Measurements from ENCODE around the gene STOM.
"Not testable (repeated sequence)": the region's sequence is repeated elsewhere in the genome, so short reads cannot be mapped to it uniquely, and the experiment has no call there.

The STOM gene, protein sequence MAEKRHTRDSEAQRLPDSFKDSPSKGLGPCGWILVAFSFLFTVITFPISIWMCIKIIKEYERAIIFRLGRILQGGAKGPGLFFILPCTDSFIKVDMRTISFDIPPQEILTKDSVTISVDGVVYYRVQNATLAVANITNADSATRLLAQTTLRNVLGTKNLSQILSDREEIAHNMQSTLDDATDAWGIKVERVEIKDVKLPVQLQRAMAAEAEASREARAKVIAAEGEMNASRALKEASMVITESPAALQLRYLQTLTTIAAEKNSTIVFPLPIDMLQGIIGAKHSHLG

DNA sequence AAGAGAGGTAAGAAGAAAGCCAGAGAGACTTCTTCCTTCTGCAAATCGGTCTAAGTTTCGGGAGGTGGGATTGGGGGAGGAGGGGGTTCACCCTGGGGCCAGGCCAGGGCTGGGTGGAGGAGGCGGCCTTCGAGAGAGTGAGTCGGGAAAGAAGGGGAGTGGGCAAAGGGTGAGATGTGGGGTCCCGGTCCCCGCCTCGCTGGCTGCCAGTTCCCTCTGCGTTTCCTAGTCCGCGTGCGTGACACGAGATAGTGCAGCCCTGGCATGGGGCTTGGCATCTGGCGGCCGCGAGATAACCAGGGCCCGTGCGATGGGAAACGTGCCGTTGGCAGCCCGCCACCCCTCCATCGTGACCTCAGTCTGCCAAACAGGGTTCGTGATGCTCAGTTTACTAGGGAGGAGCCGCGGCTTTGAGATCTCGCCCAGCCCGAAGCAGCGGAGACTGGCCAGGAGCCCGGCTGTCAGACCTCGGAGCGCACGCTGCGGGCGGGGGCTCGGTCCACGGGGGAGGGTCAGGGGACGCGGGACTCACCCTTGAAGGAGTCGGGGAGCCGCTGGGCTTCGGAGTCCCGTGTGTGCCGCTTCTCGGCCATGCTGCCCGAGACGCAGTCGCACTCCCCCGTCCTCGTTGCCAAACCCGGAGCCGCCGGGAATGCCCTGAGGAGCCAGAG is at the start of gene STOM:
Gene STOM (minus strand): TSS at position 656 of the 671 bp plus-strand sequence. CDS start 63 bp downstream, at position 593.
- DNase-seq, result no peak

DNA sequence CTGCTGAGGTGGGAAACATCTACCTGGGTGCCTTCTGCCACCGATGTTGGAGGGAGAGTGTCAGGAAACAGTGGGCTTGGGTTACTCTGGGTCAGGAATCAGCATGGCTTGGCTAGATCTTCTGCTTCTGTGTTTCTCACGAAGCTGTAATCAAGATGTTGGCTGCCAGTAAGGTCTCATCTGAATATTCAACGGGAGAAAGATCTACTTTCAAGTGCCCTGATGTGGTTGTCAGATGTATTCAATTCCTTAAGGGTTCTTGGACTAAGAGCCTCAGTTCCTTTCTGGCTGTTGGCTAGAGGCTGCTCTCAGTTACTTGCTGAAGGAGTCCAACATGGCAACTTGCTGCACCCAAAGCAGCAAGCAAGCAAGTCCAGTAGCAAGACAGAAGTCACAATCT is 41.9 kb upstream of the STOM start:
- no peak for DNase-seq

DNA sequence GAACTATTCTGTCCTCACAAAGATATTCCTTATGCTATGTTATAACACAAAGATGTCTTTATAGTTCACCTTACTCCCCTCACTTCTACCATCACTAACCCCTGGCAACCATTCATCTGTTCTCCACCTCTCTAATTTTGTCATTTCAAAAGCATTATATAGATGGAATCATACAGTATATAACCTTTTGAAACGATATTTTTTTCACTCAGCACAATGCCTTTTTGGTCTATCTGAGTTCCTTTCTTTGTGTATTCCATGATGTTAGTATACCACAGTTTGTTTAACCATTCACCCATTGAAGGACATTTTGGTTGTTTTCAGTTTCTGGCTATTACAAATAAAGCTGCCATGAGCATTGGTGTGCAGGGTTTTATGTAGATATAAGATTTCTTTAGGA is 35.8 kb upstream of the STOM start:
- no peak for DNase-seq

DNA sequence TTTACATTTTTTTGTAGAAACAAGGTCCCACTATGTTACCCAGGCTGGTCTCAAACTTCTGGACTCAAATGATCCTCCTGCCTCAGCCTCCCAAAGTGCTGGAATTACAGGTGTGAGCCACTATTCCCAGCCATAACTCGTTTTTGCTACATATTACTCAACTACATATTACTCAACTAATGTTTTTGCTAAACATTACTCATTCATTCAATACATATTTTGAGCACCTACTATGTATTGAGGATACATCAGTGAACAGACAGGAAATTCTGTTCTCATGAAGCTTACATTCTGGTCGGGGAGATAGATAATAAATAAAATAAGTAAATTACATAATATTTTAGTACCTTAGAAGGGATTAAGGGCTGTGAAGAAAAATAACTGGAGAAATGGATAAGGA is 34.9 kb upstream of the STOM start:
- DNase-seq, result no peak

DNA sequence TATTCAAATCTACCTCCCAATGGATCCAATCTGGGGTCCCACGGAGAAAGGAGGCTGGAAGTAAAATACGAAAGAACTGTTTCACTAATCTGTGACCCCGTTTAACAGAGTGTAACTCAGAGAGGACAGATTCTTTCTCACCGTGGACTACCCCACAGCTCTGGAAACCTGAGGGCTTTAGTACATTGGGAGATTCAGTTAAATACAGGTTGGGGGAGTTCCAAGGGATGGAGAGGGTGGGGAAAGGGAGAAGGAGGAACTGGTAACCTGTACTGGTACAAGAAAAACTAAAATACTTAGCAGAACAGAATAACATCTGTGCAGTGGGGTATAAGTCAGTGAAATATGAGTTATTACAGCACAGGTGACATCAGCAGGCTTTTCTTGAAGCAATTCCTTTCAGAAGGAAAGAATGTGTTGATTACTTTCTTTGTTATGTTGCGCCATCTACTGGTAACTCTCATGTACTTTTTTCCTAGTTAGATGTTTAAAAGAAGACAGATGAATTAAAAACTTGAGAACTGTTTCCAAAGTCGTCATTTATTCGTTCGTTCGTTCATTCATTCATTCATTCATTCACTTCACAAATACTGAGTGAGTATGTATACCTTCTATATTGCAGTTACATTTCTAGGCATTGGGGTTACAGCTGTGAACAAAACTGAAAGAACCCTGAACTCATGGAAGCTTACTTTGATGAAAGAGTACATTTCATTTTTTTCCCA is 30.0 kb upstream of the STOM start:
- no peak for DNase-seq

DNA sequence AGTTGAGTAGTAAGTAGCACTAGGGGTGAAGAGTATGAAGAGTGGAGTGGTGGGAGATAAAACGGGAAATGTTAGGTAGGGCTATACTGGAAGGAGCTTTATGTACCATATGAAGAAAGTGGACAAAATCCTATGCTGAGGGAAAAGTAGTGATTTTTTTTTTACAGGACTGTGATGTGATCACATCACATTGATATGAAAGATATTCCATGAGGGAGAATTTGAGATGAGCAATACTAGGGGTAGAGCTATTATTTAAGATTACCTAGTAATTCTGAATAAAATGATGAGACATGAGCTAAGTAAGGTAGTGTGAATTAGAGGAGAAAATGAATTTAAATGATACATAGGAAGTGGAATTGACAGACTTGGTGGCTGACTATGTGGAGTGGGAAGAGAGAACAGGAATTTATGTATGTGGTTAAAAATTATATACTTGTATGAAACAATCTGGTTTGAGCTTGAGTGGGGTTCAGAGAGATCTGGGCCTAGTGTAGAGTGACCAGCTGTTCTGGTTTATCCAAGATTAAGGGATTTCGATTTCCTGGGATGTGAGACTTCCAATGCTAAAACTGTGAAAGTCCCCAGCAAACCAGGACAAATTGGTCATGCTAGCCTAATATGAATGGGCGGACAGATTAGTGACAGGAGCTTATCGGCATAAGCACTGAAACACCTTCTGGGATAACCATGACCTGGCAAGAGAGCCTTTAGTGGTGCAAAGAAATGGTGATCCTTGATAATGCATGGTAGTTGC is 29.3 kb upstream of the STOM start:
- no peak for DNase-seq

DNA sequence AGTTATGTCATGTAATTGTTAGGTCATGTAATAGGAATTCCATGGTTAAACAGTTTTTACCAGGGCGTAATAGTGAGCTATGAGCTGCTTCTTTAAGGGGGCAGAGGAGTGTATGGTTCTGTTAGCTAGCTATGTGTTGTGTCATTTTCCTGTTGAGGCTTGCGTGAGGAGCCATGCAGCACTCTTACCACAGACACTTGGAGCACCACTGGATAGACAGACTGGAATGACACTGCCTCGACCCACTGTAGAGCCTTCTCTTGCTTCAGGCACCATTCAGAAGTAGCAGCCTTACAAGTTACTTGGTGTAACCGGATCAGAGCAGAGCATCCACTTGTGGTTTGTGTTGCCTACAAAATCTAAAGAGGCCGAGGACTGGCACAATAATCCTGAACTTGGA is 28.3 kb upstream of the STOM start:
- no peak for DNase-seq

DNA sequence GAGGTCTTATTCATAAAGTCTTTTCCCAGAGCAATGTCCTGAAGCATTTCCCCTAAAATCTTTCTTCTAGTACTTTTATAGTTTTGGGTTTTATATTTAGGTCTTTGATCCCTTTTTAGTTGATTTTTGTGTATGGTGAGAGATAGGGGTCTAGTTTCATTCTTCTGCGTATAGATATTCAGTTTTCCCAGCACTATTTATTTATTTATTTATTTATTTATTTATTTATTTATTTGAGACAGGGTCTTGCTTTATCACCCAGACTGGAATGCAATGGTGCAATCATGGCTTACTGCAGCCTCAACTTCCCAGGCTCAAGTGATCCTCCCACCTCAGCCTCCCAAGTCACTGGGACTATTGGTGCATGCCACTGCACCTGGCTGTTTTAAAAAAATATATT is 27.2 kb upstream of the STOM start:
- DNase-seq, result not testable (repeated sequence)

DNA sequence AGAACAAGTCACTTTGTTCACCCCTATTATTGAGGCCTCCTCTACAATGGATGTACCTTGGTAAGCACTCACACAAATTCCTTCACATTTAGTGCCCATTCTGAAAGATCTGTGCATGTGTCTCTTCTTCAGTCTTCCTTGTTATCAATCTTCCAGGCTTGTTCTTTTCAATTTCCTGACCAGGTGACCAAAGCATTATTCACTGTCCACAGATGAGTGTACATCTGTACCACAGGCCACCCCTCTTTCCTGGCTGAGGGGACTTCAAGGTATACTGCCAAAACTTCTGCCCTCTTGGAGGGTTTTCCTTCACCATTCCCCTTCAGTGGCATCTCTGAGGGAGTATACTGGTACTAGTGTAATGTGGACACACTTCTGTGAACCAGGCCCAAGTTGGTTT is 25.5 kb upstream of the STOM start:
- DNase-seq, result no peak

DNA sequence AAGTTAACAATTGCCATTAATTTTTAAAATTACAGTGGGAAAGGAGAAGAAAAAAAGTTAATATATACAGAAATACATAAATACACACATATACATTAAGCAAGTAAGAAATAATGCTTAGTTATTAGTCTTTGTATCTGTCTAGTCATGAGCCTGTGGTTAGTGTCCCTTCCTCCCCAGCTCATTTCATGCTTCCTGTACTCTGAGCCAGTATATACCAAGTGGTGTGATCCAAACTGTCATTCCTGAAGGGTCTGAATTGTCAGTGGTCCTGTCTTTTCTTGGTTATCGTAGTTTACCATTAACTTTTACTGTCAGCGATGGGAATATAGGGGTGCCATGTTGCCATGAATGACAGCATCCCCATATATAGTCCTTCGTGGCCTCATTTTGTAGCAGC is 24.2 kb upstream of the STOM start:
- no peak for DNase-seq

DNA sequence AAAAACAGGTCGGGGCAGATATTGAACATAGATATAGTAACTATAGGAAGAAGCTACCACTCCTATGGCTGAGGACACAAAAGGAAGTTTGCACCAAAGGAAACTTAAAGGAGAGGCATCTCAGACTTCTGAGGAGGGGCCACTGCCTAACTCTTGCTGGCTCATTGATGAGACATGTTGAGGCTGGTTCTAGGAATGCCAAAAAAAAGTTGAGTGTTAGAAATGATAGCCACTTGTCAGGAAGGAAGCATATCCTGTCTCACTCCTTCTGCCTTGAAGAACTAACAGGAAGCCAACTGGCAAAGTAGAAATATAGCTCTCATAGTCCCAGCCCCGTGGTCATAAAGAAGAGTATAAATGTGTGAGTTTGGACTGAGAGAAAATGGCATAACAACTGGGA is 23.3 kb upstream of the STOM start:
- DNase-seq, result no peak

DNA sequence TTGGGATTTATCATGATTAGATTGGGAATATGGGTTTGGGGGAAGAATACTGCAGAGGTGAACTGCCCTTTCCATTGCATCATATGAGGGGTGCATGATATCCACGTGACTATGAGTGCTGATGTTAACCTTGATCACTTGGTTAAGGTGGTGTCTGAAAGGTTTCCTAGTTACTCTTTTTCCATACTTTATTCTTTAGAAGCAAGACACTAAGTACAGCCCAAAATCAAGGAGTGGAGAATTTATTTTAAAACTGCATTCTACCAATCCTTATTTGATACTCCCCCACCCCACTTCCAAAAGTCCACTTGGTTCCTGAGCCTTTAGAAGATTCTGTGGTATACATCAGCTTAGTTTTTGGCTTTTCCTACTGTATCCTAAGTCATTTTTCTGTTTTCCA is 20.3 kb upstream of the STOM start:
- DNase-seq, result no peak

DNA sequence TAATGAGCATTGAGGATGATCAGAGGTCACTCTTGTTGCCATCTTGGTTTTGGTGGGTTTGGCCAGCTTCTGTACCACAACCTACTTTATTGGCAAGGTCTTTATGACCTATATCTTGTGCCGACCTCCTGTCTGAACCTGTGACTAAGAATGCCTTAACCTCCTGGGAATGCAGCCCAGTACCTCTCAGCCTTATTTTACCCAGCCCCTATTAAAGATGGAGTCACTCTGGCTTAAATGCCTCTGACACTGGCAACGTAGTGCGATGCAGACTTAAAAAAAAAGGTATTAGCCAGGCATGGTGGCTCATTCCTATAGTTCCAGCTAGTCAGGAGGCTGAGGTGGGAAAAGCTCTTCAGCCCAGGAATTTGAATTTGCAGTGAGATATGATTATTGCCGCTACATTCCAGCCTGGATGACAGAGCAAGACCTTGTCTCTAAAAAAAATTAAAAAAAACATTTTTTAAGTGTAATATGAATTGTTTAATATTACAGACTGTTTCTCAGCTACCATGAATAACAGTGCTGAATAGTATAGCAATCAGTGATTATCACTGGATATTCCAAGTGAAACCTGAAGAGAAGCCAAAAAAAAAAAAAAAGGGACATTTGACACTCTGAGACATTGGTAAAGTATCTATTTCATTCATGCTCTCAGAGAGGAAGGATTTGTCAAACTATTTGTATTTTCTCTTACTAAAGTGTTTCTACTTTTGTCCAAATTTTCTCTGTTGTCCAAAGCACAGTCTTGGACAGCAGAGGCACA is 18.3 kb upstream of the STOM start:
- DNase-seq, result no peak

DNA sequence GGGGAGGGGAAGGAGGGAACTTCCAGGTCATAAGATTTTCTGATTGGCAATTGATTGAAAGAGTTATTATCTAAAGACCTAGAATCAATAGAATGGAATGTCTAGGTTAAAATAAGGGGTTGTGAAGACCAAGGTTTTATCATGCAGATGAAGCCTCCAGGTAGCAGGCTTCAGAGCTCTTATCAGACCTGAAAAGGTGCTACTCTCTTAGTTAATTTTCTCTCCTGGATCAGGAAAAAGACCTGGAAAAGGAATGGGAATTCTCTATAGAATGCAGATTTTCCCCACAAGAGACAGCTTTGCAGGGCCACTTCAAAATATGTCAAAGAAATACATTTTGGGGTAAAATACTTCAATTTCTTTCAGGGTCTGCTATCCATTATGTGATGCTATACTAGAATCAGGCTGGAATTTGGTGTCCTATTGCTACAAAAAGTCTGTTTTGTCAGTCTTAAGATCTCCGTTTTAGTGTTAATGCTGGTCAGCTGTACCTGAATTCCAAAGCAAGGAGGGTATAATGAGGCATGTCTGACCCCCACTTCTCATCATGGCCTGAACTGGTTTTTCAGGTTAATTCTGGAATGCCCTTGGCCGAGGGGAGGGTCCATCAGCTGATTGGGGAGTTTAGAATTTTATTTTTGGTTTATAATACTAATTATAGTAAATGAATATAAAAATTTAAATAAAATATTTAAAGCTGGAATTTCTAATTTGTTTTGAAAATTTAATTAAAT is 16.6 kb upstream of the STOM start:
- DNase-seq, result no peak

DNA sequence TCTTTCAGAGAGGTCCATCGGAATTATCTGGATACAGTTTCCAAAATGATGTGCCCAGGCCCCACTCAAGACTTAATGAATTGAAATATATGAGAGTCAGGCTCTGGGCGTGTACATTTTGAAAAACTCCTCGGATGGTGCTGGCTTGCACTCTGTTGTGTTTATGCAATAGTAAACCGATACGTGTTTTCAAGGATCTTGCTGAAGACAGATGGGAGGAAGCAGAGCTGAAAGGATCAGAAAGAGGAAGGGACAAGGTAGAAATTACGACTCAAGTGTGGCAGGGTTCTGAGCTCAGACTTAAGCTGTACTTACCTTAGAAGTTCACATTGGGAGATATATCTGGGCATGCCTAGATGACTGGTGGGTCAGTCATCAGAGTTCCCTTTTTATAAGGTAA is 13.7 kb upstream of the STOM start:
- no peak for DNase-seq

DNA sequence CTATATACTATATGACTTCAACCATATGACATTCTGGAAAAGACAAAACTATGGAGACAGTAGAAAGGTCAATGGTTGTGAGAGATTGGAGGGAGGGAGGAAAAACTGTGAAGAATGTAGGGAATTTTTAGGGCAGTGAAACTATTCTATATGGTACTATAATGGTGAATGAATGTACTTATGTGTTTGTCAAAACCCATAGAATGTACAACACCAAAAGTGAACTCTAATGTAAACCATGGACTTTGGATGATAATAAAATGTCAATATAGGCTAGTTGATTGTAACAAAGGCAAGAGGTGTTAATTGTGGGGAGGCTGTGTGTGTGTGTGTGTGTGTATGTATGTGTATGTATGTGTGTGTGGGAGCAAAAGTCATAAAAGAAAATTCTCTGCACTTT is 10.8 kb upstream of the STOM start:
- DNase-seq, result no peak

DNA sequence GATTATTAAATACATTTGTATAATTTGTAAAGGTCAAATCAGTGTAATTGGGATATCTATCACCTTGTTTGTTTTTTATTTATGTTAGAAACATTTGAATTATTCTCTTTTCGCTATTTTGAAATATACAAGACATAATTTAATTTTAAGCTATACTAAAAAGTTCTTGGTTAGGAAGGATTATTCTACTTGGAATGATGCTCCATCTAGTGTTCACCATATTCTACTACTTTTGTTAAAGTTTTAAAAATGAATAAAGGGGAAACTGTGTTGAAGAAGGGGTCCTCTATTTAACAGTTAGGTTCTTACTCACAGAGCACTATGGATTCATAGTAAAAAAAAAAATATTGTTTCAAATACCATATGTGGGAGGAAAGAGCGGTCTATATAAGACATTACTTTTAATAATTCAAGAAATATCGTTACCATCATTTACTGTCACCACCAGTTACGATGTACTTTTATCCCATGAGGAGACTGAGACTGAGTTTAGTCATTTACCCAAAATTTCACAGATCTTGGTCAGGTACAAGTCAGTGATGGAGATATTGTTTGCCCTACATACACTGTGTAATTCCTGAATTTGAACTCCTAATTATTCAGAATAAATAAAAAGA is 6.3 kb upstream of the STOM start:
- no peak for DNase-seq

DNA sequence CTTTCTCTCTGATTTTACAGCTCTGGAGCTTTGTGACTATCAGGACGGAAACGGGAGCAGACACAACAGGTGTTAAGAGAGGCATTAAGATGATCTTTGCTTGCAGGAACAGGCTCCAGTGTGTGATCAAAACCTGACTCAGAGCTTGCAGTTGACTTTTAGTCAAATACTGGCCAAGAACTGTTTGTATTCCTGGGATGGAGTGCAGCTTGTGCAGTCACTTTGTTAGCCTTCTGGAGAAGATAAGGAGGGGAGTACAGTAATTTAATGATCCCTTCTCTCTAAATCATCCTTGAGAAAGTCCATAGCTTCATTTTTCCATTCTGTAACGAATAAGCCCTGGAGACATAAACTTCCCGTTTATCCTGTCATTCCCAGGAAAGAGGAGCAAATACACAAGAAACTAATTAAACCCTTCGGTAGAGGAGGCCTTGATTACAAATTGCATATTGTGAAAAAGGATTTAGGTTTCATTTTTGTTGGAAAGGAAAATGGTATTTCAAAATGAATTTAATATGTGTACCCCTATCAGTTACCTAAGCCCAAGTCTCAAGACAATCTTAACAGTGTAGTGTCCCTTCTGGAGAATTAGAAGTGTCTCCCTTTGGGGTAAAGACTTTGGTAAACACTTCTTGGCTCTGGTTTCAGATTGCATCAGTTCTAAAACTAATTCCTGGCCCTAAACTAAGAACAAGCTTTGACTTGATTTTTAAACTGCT is 3.1 kb upstream of the STOM start:
- DNase-seq, result no peak

DNA sequence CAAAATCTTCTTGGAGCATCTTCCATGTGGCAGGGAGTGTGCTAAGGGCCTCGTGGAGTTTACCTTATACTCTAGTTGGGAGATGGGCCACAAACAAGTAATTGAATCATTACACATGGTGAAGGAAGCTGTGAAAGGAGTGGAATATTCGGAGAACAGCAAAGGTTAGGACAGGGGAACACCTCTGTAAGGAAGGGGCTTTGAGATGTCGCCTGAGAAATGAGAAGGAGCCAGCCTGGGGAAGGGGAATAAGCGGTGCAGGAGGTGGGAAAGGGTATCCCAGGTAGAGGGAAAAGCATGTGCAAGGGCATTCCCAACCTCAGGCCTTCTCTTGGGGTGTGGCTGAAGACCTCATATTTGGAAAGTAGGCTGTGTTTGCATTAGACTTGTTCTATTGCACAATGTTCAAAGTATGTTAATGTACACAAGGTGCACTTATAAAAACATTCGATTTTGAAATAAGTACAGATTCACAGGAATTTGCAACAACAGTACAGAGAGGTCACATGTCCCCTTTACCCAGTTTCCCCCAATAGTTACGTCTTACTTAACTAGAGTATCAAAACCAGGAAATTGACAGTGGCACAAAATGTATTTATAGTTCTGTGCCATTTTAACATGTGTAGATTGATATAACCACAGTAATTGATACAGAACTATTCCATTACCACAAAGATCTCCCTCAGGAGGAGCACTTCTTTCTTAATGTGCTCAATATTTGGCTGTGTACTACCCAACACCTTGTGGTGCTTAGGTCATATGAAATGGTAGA is 2.4 kb upstream of the STOM start:
- DNase-seq, result no peak

DNA sequence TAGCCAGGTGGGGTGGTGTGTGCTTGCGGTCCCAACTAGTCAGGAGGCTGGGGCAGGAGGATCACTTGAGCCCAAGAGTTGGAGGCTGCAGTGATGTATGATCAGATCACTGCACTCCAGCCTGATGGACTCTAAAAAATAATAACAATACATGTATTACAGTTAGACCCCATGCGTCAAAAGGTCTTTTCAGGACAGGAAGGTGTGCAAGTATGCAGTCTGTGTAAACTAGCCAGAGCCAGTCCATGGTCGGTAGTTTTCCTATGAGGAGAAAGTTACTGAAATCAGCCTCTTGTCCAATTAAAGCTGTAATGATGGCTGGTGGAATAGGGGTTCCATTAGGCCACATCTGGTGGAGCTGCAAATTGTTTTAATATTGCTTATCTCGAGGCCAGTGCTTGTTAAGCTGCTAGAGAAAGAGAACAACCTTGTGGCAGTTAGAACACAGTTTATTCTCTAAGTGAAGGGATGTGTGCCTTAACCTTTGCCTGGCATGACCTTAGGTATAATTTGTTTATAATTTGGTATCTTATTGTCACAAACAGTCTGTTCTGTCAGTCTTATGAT is 1.5 kb upstream of the STOM start:
- no peak for DNase-seq

All from activated CD4-positive, CD25-positive, alpha-beta regulatory T cell treated with anti-CD3 and anti-CD28 coated beads, Interleukin-2, amount 50 U/mL, for 72 hours (primary cell).